Suprapubic skin (tissue), 4 donors: ENCODE data around the gene IKZF1. TPM values are rescaled to one million over a fixed set of nuclear protein-coding genes. Genes with fewer than 3 reads are reported as not detected.

Experiments used
- DNase-seq, 2 donors: peaks; one replicate each; pipeline ENCODE4 v3.0.0-alpha.2; 2019; ENCODE audit warnings: low spot score in 2 of 2
- H3K27ac ChIP-seq: fragments of 200-600 bp; sonication (generic); one replicate; pipeline ENCODE4 v1.5.1; 2019
- H3K27me3 ChIP-seq: fragments of 200-600 bp; sonication (generic); one replicate; pipeline ENCODE4 v1.5.1; 2019
- H3K36me3 ChIP-seq: fragments of 200-600 bp; sonication (generic); one replicate; pipeline ENCODE4 v1.5.1; 2019
- H3K4me1 ChIP-seq: fragments of 200-600 bp; sonication (generic); one replicate; pipeline ENCODE4 v1.5.1; 2019
- H3K4me3 ChIP-seq: fragments of 200-600 bp; sonication (generic); one replicate; pipeline ENCODE4 v1.5.1; 2019; ENCODE audit warnings: mild to moderate bottlenecking
- H3K9me3 ChIP-seq: fragments of 200-600 bp; sonication (generic); one replicate; pipeline ENCODE4 v1.5.1; 2019
- EP300 ChIP-seq: sonication (generic); formaldehyde crosslinking; IDR thresholded peaks from one replicate; pipeline ENCODE4 v1.6.1; 2017; ENCODE audit warnings: antibody characterized with exemption
- POLR2A ChIP-seq, 2 donors: fragments of 450-650 bp; IDR thresholded peaks; one replicate each; pipeline ENCODE4 v1.6.1; 2017; ENCODE audit warnings: antibody characterized with exemption in 2 of 2, mild to moderate bottlenecking in 2 of 2, moderate library complexity in 2 of 2
- POLR2AphosphoS5 ChIP-seq, 3 donors: sonication (generic); formaldehyde crosslinking; IDR thresholded peaks; one replicate each; pipeline ENCODE4 v1.6.1; 2017; ENCODE audit warnings: antibody characterized with exemption in 3 of 3
- WGBS: methylation state at CpG from one replicate; pipeline ENCODE4 v1.1.5; 2018; 5-methylcytosine and 5-hydroxymethylcytosine counted together
- total RNA-seq, 4 donors: library from RNA; depleted of rRNA; stranded (reverse); fragments of >200 nt; gene quantifications; one replicate each; pipeline ENCODE4 v1.1.0, GENCODE V29; 2016
- TF ChIP-seq, protein P1 (sequence below), 2 donors: fragments of 200-600 bp in 1 of 2; fragments of 450-650 bp in 1 of 2; sonication (generic) in 1 of 2; IDR thresholded peaks; one replicate each; pipeline ENCODE4 v1.5.1; 2016 to 2019; ENCODE audit warnings: antibody characterized with exemption in 2 of 2, mild to moderate bottlenecking in 1 of 2, moderate library complexity in 1 of 2

Gene IKZF1
- total RNA-seq, 4 donors from 2014 or later = 3.2 to 17.5 (median 6.2) TPM

- no peaks in the 10 kb centered on the region for H3K9me3 ChIP-seq
- no peak overlapping the region for H3K4me3 ChIP-seq
- no peak for DNase-seq
- TF ChIP-seq, protein P1, sequence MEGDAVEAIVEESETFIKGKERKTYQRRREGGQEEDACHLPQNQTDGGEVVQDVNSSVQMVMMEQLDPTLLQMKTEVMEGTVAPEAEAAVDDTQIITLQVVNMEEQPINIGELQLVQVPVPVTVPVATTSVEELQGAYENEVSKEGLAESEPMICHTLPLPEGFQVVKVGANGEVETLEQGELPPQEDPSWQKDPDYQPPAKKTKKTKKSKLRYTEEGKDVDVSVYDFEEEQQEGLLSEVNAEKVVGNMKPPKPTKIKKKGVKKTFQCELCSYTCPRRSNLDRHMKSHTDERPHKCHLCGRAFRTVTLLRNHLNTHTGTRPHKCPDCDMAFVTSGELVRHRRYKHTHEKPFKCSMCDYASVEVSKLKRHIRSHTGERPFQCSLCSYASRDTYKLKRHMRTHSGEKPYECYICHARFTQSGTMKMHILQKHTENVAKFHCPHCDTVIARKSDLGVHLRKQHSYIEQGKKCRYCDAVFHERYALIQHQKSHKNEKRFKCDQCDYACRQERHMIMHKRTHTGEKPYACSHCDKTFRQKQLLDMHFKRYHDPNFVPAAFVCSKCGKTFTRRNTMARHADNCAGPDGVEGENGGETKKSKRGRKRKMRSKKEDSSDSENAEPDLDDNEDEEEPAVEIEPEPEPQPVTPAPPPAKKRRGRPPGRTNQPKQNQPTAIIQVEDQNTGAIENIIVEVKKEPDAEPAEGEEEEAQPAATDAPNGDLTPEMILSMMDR (IDR thresholded peaks at IDR 0.05) = no peak
- no peak for TF ChIP-seq EP300
- TF ChIP-seq POLR2AphosphoS5 (IDR thresholded peaks at IDR 0.05) = no peak
- TF ChIP-seq POLR2A (IDR thresholded peaks at IDR 0.05) = no peak
- no peaks in the 10 kb centered on the region for H3K4me1 ChIP-seq
- H3K27ac ChIP-seq = no peak overlapping the region
- no peaks in the 10 kb centered on the region for H3K27me3 ChIP-seq
- no peaks in the 10 kb centered on the region for H3K36me3 ChIP-seq
- WGBS = 55% methylated on average over 6 of the region's 6 CpGs
These were observed 38.4 kb upstream of the IKZF1 start for GRCh38 chr7:50265968-50266634.

DNA sequence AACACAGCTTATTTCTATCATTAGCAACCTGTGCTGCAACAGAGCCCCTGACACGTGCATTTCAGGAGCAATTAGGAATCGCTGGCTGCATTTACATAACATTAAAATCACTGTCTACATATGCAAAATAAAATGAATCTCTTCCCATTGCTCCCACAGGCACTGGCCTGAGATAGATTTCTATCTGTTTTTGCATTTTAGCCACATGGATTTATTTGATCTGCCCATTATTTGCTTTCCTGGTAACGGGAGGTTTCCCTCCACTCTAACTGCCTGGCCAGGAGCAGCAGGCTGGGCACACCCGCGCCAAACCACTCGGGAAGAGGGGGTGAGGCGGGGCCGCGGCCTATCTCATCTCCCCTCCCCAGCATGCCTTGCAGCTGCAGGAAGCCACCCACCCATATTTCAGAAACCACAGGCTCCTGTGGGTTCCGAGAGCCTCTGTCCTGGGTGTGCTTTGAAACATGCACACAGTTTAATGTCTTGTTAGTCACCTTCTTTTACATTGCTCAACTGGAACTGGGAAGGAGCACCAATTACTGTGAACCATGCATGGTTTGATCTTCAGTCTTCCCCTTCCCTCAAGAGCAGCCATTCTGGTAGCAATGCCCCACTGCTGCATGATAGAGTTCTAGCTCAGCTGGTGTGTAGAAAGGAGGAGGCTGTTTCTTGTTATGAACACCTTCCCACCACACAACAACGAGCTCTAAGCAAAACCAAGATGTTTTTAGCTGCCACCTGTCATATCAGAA, 37.7 kb upstream of the IKZF1 start:
- Histone ChIP-seq H3K4me3 (no peak overlapping the region), H3K27ac (no peak overlapping the region), H3K9me3 (no peaks in the 10 kb centered on the region), H3K36me3 (no peaks in the 10 kb centered on the region), H3K4me1 (no peaks in the 10 kb centered on the region), H3K27me3 (no peaks in the 10 kb centered on the region)
- TF ChIP-seq POLR2A (IDR thresholded peaks at IDR 0.05) = no peak
- TF ChIP-seq POLR2AphosphoS5 (IDR thresholded peaks at IDR 0.05) = no peak
- TF ChIP-seq, protein P1 (IDR thresholded peaks at IDR 0.05) = no peak
- no peak for TF ChIP-seq EP300
- WGBS = 46% methylated on average over 11 of the region's 11 CpGs
- no peak for DNase-seq

DNA sequence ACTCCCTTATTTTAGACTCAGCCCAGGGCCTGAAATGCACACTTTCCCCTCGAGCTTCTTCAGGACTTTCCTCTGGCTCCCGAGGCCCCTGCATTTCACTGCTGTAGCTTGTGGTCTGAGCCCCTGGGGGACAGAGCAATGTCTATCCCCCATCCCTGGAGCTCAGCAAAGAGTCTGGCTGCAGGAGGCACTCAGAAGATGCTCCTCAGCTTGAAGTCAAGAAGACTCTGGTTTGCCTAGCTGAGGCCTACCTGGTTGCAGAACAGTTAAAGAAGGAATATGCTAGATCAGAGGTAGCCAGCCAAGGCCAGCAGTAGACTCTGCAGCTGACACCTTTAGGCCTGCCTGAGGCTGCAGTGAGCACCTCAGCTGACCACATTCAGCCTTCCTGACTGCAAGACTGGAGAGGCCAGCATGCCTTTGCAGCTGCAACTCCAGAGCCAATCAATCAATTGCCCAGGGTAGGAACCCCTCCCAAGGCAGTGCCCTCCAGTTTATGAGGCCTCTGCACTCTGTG, 36.9 kb upstream of the IKZF1 start:
- H3K36me3 ChIP-seq = no peaks in the 10 kb centered on the region
- H3K9me3 ChIP-seq = no peaks in the 10 kb centered on the region
- DNase-seq = no peak
- TF ChIP-seq POLR2AphosphoS5 (IDR thresholded peaks at IDR 0.05) (no peak), POLR2A (IDR thresholded peaks at IDR 0.05) (no peak), EP300 (no peak)
- TF ChIP-seq, protein P1 (IDR thresholded peaks at IDR 0.05) = no peak
- H3K27me3 ChIP-seq = no peaks in the 10 kb centered on the region
- H3K27ac ChIP-seq = no peak overlapping the region
- H3K4me3 ChIP-seq = no peak overlapping the region
- no peaks in the 10 kb centered on the region for H3K4me1 ChIP-seq
- WGBS = 66% methylated on average over 2 of the region's 2 CpGs

- H3K4me3 ChIP-seq = no peak overlapping the region
- no peaks in the 10 kb centered on the region for H3K36me3 ChIP-seq
- DNase-seq = no peak
- H3K4me1 ChIP-seq = no peaks in the 10 kb centered on the region
- no peaks in the 10 kb centered on the region for H3K9me3 ChIP-seq
- TF ChIP-seq POLR2A (IDR thresholded peaks at IDR 0.05) (no peak), EP300 (no peak), POLR2AphosphoS5 (IDR thresholded peaks at IDR 0.05) (no peak)
- TF ChIP-seq, protein P1 (IDR thresholded peaks at IDR 0.05) = no peak
- WGBS = 92% methylated on average over 4 of the region's 4 CpGs
- no peak overlapping the region for H3K27ac ChIP-seq
- H3K27me3 ChIP-seq = no peaks in the 10 kb centered on the region
These were observed 36.3 kb upstream of the IKZF1 start for GRCh38 chr7:50268223-50268622.

GRCh38 chr7:50268990-50269389, 35.5 kb upstream of the IKZF1 start:
- no peak overlapping the region for H3K4me3 ChIP-seq
- TF ChIP-seq, protein P1 (IDR thresholded peaks at IDR 0.05) = no peak
- H3K27ac ChIP-seq = no peak overlapping the region
- WGBS = 82% methylated on average over 3 of the region's 3 CpGs
- no peaks in the 10 kb centered on the region for H3K9me3 ChIP-seq
- H3K36me3 ChIP-seq = no peaks in the 10 kb centered on the region
- DNase-seq = no peak
- H3K4me1 ChIP-seq = no peaks in the 10 kb centered on the region
- H3K27me3 ChIP-seq = no peaks in the 10 kb centered on the region
